ENCODE results near the gene DGCR8. TPM values are rescaled to one million over a fixed set of nuclear protein-coding genes. Genes with fewer than 3 reads are reported as not detected.

DGCR8 gene
- total RNA-seq, 1 experiment from 2014 or later: 34.7 TPM

GRCh38 chr22:20145832-20146223 is 65.8 kb downstream of the DGCR8 start:
- ChIA-PET CTCF (no interaction called here), POLR2A (ENCODE audit: unreplicated experiment) (no interaction called here)
- H3K9me2 ChIP-seq (ENCODE audit: insufficient read depth): no peaks in the 10 kb centered on the region
- no peak overlapping the region for H3K4me2 ChIP-seq
- no peaks in the 10 kb centered on the region for H3K79me2 ChIP-seq (ENCODE audit: low read depth)
- H4K20me1 ChIP-seq (ENCODE audit: insufficient read depth): no peaks in the 10 kb centered on the region
- DNase-seq: no peak
- H3K27me3 ChIP-seq (ENCODE audit: insufficient read depth, low read depth): no peaks in the 10 kb centered on the region
- no peak for TF ChIP-seq CTCF (conservative IDR thresholded peaks at IDR 0.05)
- TF ChIP-seq EZH2 (IDR thresholded peaks at IDR 0.05; ENCODE audit: low read depth): no peak
- no TSS peak for BruUV-seq (replicated peaks)
- no peaks in the 10 kb centered on the region for H3K4me1 ChIP-seq (replicated peaks; ENCODE audit: insufficient read depth)
- H3K36me3 ChIP-seq (ENCODE audit: low read depth): no peaks in the 10 kb centered on the region
- intact Hi-C loops (cut with micrococcal nuclease; ENCODE audit: unreplicated experiment): no loop called here
- H2AFZ ChIP-seq: no peak overlapping the region
- no peak overlapping the region for H3K27ac ChIP-seq
- no peak overlapping the region for H3K4me3 ChIP-seq
- no peaks in the 10 kb centered on the region for H3F3A ChIP-seq (ENCODE audit: insufficient read depth, low read depth)
- H3K9me3 ChIP-seq (ENCODE audit: insufficient read depth, low read depth): no peaks in the 10 kb centered on the region

- H3K4me1 ChIP-seq (replicated peaks; ENCODE audit: insufficient read depth): no peaks in the 10 kb centered on the region
- no peaks in the 10 kb centered on the region for H3K36me3 ChIP-seq (ENCODE audit: low read depth)
- CTCF ChIA-PET: no interaction called here
- TF ChIP-seq EZH2 (IDR thresholded peaks at IDR 0.05; ENCODE audit: low read depth) (no peak), CTCF (conservative IDR thresholded peaks at IDR 0.05) (no peak)
- POLR2A ChIA-PET (ENCODE audit: unreplicated experiment): no interaction called here
- no TSS peak for BruUV-seq (replicated peaks)
- H3K27me3 ChIP-seq (ENCODE audit: insufficient read depth, low read depth): no peaks in the 10 kb centered on the region
- H3K9me3 ChIP-seq (ENCODE audit: insufficient read depth, low read depth): no peaks in the 10 kb centered on the region
- no peak for DNase-seq
- no peak overlapping the region for H2AFZ ChIP-seq
- intact Hi-C loops (cut with micrococcal nuclease; ENCODE audit: unreplicated experiment): no loop called here
- H3F3A ChIP-seq (ENCODE audit: insufficient read depth, low read depth): no peaks in the 10 kb centered on the region
- H4K20me1 ChIP-seq (ENCODE audit: insufficient read depth): no peaks in the 10 kb centered on the region
- no peak overlapping the region for H3K4me3 ChIP-seq
- H3K4me2 ChIP-seq: no peak overlapping the region
- H3K9me2 ChIP-seq (ENCODE audit: insufficient read depth): no peaks in the 10 kb centered on the region
- H3K79me2 ChIP-seq (ENCODE audit: low read depth): no peaks in the 10 kb centered on the region
- no peak overlapping the region for H3K27ac ChIP-seq
Measured at GRCh38 chr22:20146777-20147176, 66.7 kb downstream of the DGCR8 start.

GRCh38 chr22:20147237-20147988 is 67.4 kb downstream of the DGCR8 start:
- Histone ChIP-seq H3K9me3 (ENCODE audit: insufficient read depth, low read depth) (no peaks in the 10 kb centered on the region), H3F3A (ENCODE audit: insufficient read depth, low read depth) (no peaks in the 10 kb centered on the region), H3K4me2 (no peak overlapping the region), H3K4me1 (replicated peaks; ENCODE audit: insufficient read depth) (no peaks in the 10 kb centered on the region), H3K27me3 (ENCODE audit: insufficient read depth, low read depth) (no peaks in the 10 kb centered on the region), H3K9me2 (ENCODE audit: insufficient read depth) (no peaks in the 10 kb centered on the region), H4K20me1 (ENCODE audit: insufficient read depth) (no peaks in the 10 kb centered on the region), H3K4me3 (no peak overlapping the region), H2AFZ (no peak overlapping the region), H3K36me3 (ENCODE audit: low read depth) (no peaks in the 10 kb centered on the region), H3K79me2 (ENCODE audit: low read depth) (no peaks in the 10 kb centered on the region), H3K27ac (no peak overlapping the region)
- ChIA-PET POLR2A (ENCODE audit: unreplicated experiment) (no interaction called here), CTCF (no interaction called here)
- DNase-seq: no peak
- TF ChIP-seq EZH2 (IDR thresholded peaks at IDR 0.05; ENCODE audit: low read depth): no peak
- TF ChIP-seq CTCF (conservative IDR thresholded peaks at IDR 0.05): no peak
- no TSS peak for BruUV-seq (replicated peaks)
- intact Hi-C loops (cut with micrococcal nuclease; ENCODE audit: unreplicated experiment): no loop called here

All from PC-9 (cell line).